HCT116 (cell line): ENCODE results near the gene KSR2. TPM values are rescaled to one million over a fixed set of nuclear protein-coding genes. Genes with fewer than 3 reads are reported as not detected.

Experiments
- ATAC-seq: fragments of 200-7000 bp; cut with Tn5 transposase; 2 replicates; pipeline ENCODE4 v1.9.1; 2020; ENCODE audit warnings: mild to moderate bottlenecking, moderate library complexity
- BruUV-seq: library from RNA; stranded (reverse); fragments of 400-500 nt; replicated peaks from 2 replicates; lab custom pipeline; 2021; lab: Mats Ljungman, UMichigan
- CTCF ChIA-PET: fragments of 300-600 bp; sonication (Branson Sonifier 250); formaldehyde crosslinking; loops from one replicate; lab custom pipeline; 2021; ENCODE audit warnings: antibody characterized with exemption; lab: Charles Lee
- POLR2A ChIA-PET: fragments of 300-600, 350-600 bp; sonication (Branson Sonifier 250); formaldehyde crosslinking; loops from one replicate; lab custom pipeline; 2021; ENCODE audit warnings: antibody characterized with exemption; lab: Charles Lee
- RAD21 ChIA-PET, 2 experiments: fragments of 300-600 bp; sonication (Branson Sonifier 250); formaldehyde crosslinking; loops; one replicate each; lab custom pipeline; 2023; ENCODE audit warnings: low total read pairs in 2 of 2; ENCODE audit not compliant: uncharacterized antibody in 2 of 2, unreplicated experiment in 2 of 2, low non-redundant PET in 1 of 2; lab: Charles Lee
- DNase-seq: peaks from one replicate; pipeline ENCODE4 v3.0.0-alpha.2; 2010; ENCODE audit warnings: low read depth, low spot score
- H2AFZ ChIP-seq: fragments of 200-600 bp; shearing (Covaris generic), sonication (generic); 2 replicates; pipeline ENCODE4 v1.6.1; 2017; ENCODE audit warnings: low read depth, mixed run types, mixed read lengths, antibody characterized with exemption, low read length; ENCODE audit not compliant: poor library complexity, severe bottlenecking
- H3K27ac ChIP-seq: 2 replicates; pipeline ENCODE4 v1.5.1; 2012; ENCODE audit warnings: low read depth, low read length
- H3K27me3 ChIP-seq: fragments of 200-600 bp; sonication (generic); 2 replicates; pipeline ENCODE4 v1.6.1; 2016; ENCODE audit warnings: mixed run types, low read length, mixed read lengths; ENCODE audit not compliant: insufficient read depth
- H3K36me3 ChIP-seq, 2 experiments: fragments of 200-500 bp in 1 of 2; fragments of 200-600 bp in 1 of 2; sonication (Bioruptor generic) in 1 of 2; sonication (generic) in 1 of 2; 2 replicates each; pipeline versions ENCODE4 v1.5.1 to v1.6.1; 2014 to 2016; ENCODE audit warnings: low read length in 2 of 2, inconsistent platforms in 1 of 2, mixed read lengths in 1 of 2, mixed run types in 1 of 2; ENCODE audit not compliant: insufficient read depth in 2 of 2, control insufficient read depth in 1 of 2
- H3K4me1 ChIP-seq, 2 experiments: fragments of 200-600 bp in 1 of 2; sonication (generic) in 1 of 2; 2 replicates each; pipeline versions ENCODE4 v1.5.1 to v1.6.1; 2012 to 2017; ENCODE audit warnings: low read length in 2 of 2, inconsistent platforms in 1 of 2, mild to moderate bottlenecking in 1 of 2, mixed read lengths in 1 of 2, mixed run types in 1 of 2, moderate library complexity in 1 of 2; ENCODE audit not compliant: insufficient read depth in 2 of 2, control insufficient read depth in 1 of 2
- H3K4me2 ChIP-seq: fragments of 200-600 bp; sonication (generic); 2 replicates; pipeline ENCODE4 v1.6.1; 2017; ENCODE audit warnings: mixed run types, low read length, mixed read lengths
- H3K4me3 ChIP-seq, 2 experiments: fragments of 200-600 bp in 1 of 2; sonication (generic) in 1 of 2; replicated peaks in 1 of 2; 2 replicates each; pipeline ENCODE4 v1.5.1; 2011 to 2016; ENCODE audit warnings: low read length in 2 of 2, control low read depth in 1 of 2, low read depth in 1 of 2, mild to moderate bottlenecking in 1 of 2, mixed read lengths in 1 of 2, mixed run types in 1 of 2
- H3K79me2 ChIP-seq: fragments of 200-600 bp; sonication (generic); 2 replicates; pipeline ENCODE4 v1.6.1; 2017; ENCODE audit warnings: mild to moderate bottlenecking, mixed run types, low read length, moderate library complexity, mixed read lengths; ENCODE audit not compliant: insufficient read depth
- H3K9ac ChIP-seq: fragments of 200-600 bp; sonication (generic); 2 replicates; pipeline ENCODE4 v1.6.1; 2016; ENCODE audit warnings: low read length, mixed read lengths
- H3K9me2 ChIP-seq: fragments of 200-600 bp; sonication (generic), shearing (Covaris generic); 2 replicates; pipeline ENCODE4 v1.6.1; 2017; ENCODE audit warnings: mixed run types, mild to moderate bottlenecking, moderate library complexity; ENCODE audit not compliant: insufficient read depth
- H3K9me3 ChIP-seq, 2 experiments: fragments of 200-500 bp in 1 of 2; fragments of 200-600 bp in 1 of 2; sonication (Bioruptor generic) in 1 of 2; sonication (generic) in 1 of 2; 2 replicates each; pipeline ENCODE4 v1.6.1; 2014 to 2017; ENCODE audit warnings: low read length in 2 of 2, mixed read lengths in 2 of 2, inconsistent platforms in 1 of 2, low read depth in 1 of 2, mild to moderate bottlenecking in 1 of 2, mixed run types in 1 of 2, moderate library complexity in 1 of 2; ENCODE audit not compliant: control insufficient read depth in 1 of 2, insufficient read depth in 1 of 2
- H4K20me1 ChIP-seq: fragments of 200-600 bp; sonication (generic), shearing (Covaris generic); 2 replicates; pipeline ENCODE4 v1.6.1; 2017; ENCODE audit warnings: mixed run types, mild to moderate bottlenecking, moderate library complexity; ENCODE audit not compliant: insufficient read depth
- ATF3 ChIP-seq: IDR thresholded peaks from 2 replicates; pipeline ENCODE4 v1.6.1; 2012
- CBX3 ChIP-seq: IDR thresholded peaks from 2 replicates; pipeline ENCODE4 v1.6.1; 2012; ENCODE audit warnings: low read depth
- CTCF ChIP-seq, 3 experiments: fragments of 200-600 bp in 1 of 3; sonication (generic) in 1 of 3; IDR thresholded peaks in 2 of 3; conservative IDR thresholded peaks in 1 of 3; 2 replicates each; pipeline ENCODE4 v1.5.1; 2012 to 2017; ENCODE audit warnings: low read depth in 2 of 3, low read length in 2 of 3, antibody characterized with exemption in 1 of 3, borderline replicate concordance in 1 of 3, control low read depth in 1 of 3, mild to moderate bottlenecking in 1 of 3, mixed read lengths in 1 of 3, mixed run types in 1 of 3, moderate library complexity in 1 of 3; ENCODE audit not compliant: insufficient read depth in 1 of 3
- EGR1 ChIP-seq: IDR thresholded peaks from 2 replicates; pipeline ENCODE4 v1.6.1; 2012; ENCODE audit warnings: low read depth
- EZH2 ChIP-seq: fragments of 200-600 bp; sonication (generic); IDR thresholded peaks from 2 replicates; pipeline ENCODE4 v1.6.1; 2017; ENCODE audit warnings: antibody characterized with exemption, mixed run types
- FOSL1 ChIP-seq: IDR thresholded peaks from 2 replicates; pipeline ENCODE4 v1.6.1; 2012; ENCODE audit warnings: low read depth
- RAD21 ChIP-seq: IDR thresholded peaks from 2 replicates; pipeline ENCODE4 v1.6.1; 2012; ENCODE audit warnings: low read depth, mild to moderate bottlenecking
- REST ChIP-seq: IDR thresholded peaks from 2 replicates; pipeline ENCODE4 v1.6.1; 2012; ENCODE audit warnings: low read depth
- SIN3A ChIP-seq: IDR thresholded peaks from 2 replicates; pipeline ENCODE4 v1.6.1; 2012; ENCODE audit warnings: low read depth
- SP1 ChIP-seq: IDR thresholded peaks from 2 replicates; pipeline ENCODE4 v1.6.1; 2012; ENCODE audit warnings: low read depth
- intact Hi-C: fragments of 100-400 bp; cut with micrococcal nuclease; formaldehyde crosslinking; loops from 2 replicates; pipeline ENCODE4 v1.10.0; 2022
- total RNA-seq: library from RNA; stranded (reverse); gene quantifications from one replicate; pipeline ENCODE4 v1.2.1, GENCODE V29; 2021; ENCODE audit not compliant: unreplicated experiment

Gene KSR2
- total RNA-seq, 1 experiment from 2014 or later, result 10.1 TPM

- Histone ChIP-seq H3K79me2 (no peaks in the 10 kb centered on the region), H3K4me2 (no peak overlapping the region), H3K36me3 (no peaks in the 10 kb centered on the region), H4K20me1 (no peaks in the 10 kb centered on the region), H3K4me3 (no peak overlapping the region), H3K9me2 (no peaks in the 10 kb centered on the region), H3K9me3 (peaks cover 0 to 8% of the 10 kb centered on the region in 2 experiments; a peak in 1 of 4 replicates), H2AFZ (no peak overlapping the region), H3K4me1 (no peaks in the 10 kb centered on the region), H3K27ac (no peak overlapping the region), H3K27me3 (no peaks in the 10 kb centered on the region), H3K9ac (no peak overlapping the region)
- ATAC-seq (no peak), DNase-seq (no peak)
- intact Hi-C loops, result no loop called here
- no TSS peak for BruUV-seq
- ChIA-PET CTCF (no interaction called here), RAD21 (no interaction called here), POLR2A (no interaction called here)
- TF ChIP-seq SIN3A (no peak), CBX3 (no peak), REST (no peak), RAD21 (no peak), FOSL1 (no peak), SP1 (no peak), EZH2 (no peak), ATF3 (no peak), EGR1 (no peak), CTCF (IDR thresholded peaks at IDR 0.05 in 2 of 3, conservative IDR thresholded peaks at IDR 0.05 in 1 of 3; ENCODE audit: borderline replicate concordance in 1 of 3, insufficient read depth in 1 of 3, low read depth in 2 of 3, low read length in 2 of 3) (no peak)
Measured at GRCh38 chr12:117797202-117797601, 171.6 kb downstream of the KSR2 start.
